ENCODE data around the gene PLXNA1.

Gene PLXNA1

DNA sequence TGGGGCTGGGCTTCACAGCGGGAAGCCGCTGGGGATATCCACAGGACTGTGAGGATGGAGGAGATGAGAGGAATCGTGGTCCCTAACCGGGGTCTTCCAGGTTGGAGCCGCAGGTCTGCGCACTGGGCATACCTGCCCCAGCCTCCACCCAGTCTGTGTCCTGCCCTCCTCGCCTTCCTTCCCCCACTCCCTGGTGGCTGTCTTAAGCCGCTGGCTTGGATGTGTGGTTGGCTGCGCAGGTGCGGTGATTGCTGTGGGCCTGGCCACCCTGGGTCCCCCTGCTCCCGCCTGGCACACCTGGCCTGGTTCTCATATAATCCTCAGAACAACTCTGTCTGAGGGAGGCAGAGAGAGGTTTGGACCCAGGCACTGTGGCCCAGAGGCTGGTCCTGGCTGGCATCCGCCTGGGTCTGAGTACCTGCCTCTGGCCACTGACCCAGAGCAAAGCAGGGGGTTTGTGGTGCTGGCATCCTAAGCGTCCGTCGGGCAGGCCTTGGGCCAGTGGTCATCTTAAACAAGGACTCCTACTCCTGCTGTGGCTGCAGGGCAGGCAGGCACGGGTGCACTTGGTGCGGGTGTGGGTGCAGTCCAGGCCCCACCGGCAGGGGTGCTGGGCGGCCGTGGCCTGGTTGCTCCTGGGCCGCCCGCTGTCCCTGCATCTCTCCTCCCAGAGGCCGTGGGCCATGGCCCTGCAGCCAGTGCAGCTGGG, 18.7 kb downstream of the PLXNA1 start:
- TF ChIP-seq, protein P1, sequence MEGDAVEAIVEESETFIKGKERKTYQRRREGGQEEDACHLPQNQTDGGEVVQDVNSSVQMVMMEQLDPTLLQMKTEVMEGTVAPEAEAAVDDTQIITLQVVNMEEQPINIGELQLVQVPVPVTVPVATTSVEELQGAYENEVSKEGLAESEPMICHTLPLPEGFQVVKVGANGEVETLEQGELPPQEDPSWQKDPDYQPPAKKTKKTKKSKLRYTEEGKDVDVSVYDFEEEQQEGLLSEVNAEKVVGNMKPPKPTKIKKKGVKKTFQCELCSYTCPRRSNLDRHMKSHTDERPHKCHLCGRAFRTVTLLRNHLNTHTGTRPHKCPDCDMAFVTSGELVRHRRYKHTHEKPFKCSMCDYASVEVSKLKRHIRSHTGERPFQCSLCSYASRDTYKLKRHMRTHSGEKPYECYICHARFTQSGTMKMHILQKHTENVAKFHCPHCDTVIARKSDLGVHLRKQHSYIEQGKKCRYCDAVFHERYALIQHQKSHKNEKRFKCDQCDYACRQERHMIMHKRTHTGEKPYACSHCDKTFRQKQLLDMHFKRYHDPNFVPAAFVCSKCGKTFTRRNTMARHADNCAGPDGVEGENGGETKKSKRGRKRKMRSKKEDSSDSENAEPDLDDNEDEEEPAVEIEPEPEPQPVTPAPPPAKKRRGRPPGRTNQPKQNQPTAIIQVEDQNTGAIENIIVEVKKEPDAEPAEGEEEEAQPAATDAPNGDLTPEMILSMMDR (IDR thresholded peaks at IDR 0.05; ENCODE audit: insufficient read depth, low read length, missing control alignments) = peak; percentile 34
- H3K4me3 ChIP-seq (ENCODE audit: low read depth, low read length) = peak overlapping the region; percentile 8; the same call in 1 of the 2 replicates
- ChIA-PET POLR2A (interaction anchor here (1.0 to 1.1 kb wide), 3 partner anchors 16 to 248 kb away, joined by 3 to 4 read pairs (median 3); no protein-coding TSS in a partner anchor), CTCF (interaction anchor here (0.6 to 7.6 kb wide), 7 partner anchors 9 to 321 kb away, joined by 3 to 60 read pairs (median 3); partner anchors contain the start of gene PLXNA1)
- DNase-seq (ENCODE audit: low read depth, low spot score) = no peak

DNA sequence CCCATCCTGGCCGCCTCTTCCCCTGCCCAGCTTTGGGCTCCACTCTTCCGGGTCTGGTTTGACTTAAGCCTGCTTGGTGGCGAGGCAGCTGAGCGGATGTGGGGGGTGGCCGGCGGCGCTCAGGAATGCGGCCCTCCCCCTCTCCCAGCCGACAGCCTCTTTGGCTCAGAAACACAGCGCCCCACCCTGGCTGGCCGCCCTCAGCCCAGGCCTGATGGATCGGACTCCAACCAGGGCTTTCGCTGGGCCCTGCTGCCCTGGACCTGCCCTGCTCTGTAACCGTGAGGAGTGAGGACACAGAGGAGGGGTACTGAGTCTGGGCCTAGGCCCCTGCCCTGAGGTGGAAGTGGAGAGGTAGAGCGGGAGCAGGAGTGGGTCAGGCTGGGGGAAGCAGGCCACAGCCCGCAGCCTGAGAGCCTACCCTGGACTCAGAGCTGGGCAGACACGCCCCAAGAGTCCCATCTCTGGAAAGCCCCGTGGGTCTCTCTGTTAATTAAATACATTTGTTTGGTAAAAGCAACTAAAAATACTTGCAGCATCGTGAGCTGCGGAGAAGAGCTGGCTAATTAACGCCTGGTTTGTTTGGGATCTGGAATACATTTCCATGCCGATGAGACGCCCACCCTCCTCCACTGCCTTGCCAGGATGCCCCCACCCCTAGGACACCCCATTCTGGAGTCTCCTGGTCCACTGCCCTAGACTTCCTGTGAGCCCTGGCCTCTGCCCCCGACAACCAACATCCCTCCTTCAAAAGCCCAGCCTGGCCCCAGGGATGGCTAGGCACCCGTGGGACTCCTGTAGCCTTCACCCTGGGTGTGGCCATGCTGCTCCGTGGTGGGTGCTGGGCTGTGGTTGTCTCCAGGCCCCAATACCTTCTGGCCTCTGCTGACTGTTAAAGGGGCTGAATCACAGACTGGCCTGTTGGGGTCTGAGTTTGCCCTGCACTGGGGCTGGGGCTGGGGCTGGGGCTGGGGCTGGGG, 19.6 kb downstream of the PLXNA1 start:
- CTCF ChIA-PET = interaction anchor here (0.6 to 7.6 kb wide), 8 partner anchors 9 to 323 kb away, joined by 3 to 60 read pairs (median 3); partner anchors contain the start of gene PLXNA1
- POLR2A ChIA-PET = interaction anchor here (0.6 to 1.2 kb wide), 4 partner anchors 16 to 21 kb away, joined by 3 to 4 read pairs (median 3); no protein-coding TSS in a partner anchor
- TF ChIP-seq, protein P1 (IDR thresholded peaks at IDR 0.05; ENCODE audit: insufficient read depth, low read length, missing control alignments) = peak; percentile 86
- peak; percentile 55 for DNase-seq (ENCODE audit: low read depth, low spot score)
- H3K4me3 ChIP-seq (ENCODE audit: low read depth, low read length) = peak overlapping the region; percentile 51

DNA sequence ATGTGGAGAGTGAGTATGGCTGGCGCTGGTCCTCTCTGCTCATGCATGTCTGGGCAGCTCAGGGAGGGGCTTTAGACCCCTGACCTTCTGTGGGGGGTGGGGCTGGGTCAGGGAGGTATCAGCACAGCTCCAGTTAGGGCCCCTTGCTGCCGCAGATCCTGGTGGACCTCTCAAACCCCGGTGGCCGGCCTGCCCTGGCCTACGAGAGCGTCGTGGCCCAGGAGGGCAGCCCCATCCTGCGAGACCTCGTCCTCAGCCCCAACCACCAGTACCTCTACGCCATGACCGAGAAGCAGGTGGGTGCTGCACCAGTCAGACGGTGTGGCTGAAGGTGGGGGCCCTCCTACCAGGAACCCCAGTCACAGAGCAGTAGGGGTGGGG, 20.2 kb downstream of the PLXNA1 start:
- POLR2A ChIA-PET = interaction anchor here (1.2 kb wide), 1 partner anchor 19 kb away, joined by 3 read pairs; no protein-coding TSS in a partner anchor
- DNase-seq (ENCODE audit: low read depth, low spot score) = no peak
- TF ChIP-seq, protein P1 (IDR thresholded peaks at IDR 0.05; ENCODE audit: insufficient read depth, low read length, missing control alignments) = no peak
- no peak overlapping the region for H3K4me3 ChIP-seq (ENCODE audit: low read depth, low read length)
- CTCF ChIA-PET = interaction anchor here (0.8 to 7.6 kb wide), 3 partner anchors 9 to 252 kb away, joined by 3 to 60 read pairs (median 9); no protein-coding TSS in a partner anchor

DNA sequence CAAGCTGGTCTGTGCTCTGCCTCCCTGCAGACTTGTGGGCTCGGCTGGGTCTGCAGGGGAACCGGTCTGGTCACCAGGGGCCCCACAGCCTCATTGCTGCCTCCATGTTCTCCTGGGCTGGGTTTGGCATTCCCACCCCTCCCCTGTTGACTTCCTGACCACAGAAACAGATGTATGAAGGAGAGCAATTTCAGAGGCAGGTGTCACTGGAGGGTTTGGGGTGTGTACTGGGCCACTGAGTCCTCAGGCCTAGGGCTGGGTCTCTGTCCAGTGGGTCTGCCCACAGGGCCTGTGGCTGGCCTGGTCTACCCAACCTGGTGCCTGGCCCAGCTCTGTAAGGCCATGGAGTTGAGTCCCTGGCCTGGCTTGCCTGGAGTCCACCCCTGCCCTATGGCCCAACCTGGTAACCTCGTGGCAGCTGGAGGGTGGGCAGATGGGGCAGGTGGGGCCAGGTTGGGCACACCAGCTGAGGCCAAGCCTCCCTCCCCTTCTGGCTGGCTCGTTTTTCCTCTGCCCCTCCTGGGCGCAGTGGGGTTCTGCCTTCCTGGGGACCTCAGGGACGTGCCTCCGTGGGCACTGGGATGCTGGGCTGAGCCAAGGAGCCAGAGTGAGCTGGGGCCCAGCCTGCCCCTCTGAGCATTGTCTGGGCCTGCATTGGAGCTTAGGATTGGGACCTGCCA, 20.8 kb downstream of the PLXNA1 start:
- ChIA-PET POLR2A (interaction anchor here (1.0 to 1.2 kb wide), 2 partner anchors 16 to 19 kb away, joined by 3 read pairs; no protein-coding TSS in a partner anchor), CTCF (interaction anchor here (7.6 kb wide), 1 partner anchor 252 kb away, joined by 60 read pairs; no protein-coding TSS in a partner anchor)
- no peak overlapping the region for H3K4me3 ChIP-seq (ENCODE audit: low read depth, low read length)
- DNase-seq (ENCODE audit: low read depth, low spot score) = no peak
- TF ChIP-seq, protein P1 (IDR thresholded peaks at IDR 0.05; ENCODE audit: insufficient read depth, low read length, missing control alignments) = no peak

DNA sequence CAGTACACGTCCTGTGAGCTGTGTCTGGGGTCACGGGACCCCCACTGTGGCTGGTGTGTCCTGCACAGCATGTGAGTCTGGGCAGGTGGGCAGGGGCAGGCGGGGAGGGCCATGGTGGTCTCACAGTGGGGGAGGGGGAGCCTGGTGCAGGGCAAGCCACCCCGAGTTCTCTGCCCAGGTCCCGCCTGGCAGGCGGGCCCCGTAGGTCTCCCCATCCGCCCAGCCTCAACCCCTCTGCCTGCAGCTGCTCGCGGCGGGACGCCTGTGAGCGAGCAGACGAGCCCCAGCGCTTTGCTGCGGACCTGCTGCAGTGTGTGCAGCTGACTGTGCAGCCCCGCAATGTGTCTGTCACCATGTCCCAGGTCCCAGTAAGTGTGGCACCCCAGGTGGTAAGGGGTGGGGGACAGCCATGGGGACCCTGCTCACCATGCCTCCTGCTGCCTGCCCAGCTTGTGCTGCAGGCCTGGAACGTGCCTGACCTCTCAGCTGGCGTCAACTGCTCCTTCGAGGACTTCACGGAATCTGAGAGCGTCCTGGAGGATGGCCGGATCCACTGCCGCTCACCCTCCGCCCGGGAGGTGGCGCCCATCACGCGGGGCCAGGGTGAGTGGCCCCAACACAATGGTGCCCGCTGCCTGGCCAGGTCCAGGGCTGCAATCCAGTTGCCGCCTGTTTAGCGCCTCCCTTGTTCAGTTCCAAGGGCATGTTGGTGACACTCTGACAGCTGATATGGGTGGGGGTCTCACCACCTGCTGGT, 21.9 kb downstream of the PLXNA1 start:
- ChIA-PET CTCF (interaction anchor here (7.6 kb wide), 1 partner anchor 253 kb away, joined by 60 read pairs; no protein-coding TSS in a partner anchor), POLR2A (interaction anchor here (1.0 kb wide), 1 partner anchor 15 kb away, joined by 3 read pairs; no protein-coding TSS in a partner anchor)
- TF ChIP-seq, protein P1 (IDR thresholded peaks at IDR 0.05; ENCODE audit: insufficient read depth, low read length, missing control alignments) = no peak
- H3K4me3 ChIP-seq (ENCODE audit: low read depth, low read length) = no peak overlapping the region
- no peak for DNase-seq (ENCODE audit: low read depth, low spot score)
